Measurements from ENCODE around the gene CKAP2L. TPM values are rescaled to one million over a fixed set of nuclear protein-coding genes. Genes with fewer than 3 reads are reported as not detected.

The CKAP2L gene
- total RNA-seq: 4.2 TPM

GRCh38 chr2:112764071-112765044 lies at the start of gene CKAP2L:
Gene CKAP2L, minus strand, starts transcription at chr2:112764609. Its CDS starts 11 bp downstream, at chr2:112764598.

GRCh38 chr2:112784199-112785189 lies 20.1 kb upstream of the CKAP2L start, which contains the start of gene IL1A:
Gene IL1A, minus strand, starts transcription at chr2:112784493. Its CDS starts 723 bp downstream, at chr2:112783770.

GRCh38 chr2:112720785-112721184 lies 43.6 kb downstream of the CKAP2L start, which contains the start of gene NT5DC4:
Gene NT5DC4, plus strand, starts transcription at chr2:112721020. Its CDS starts 60 bp downstream, at chr2:112721080.

Other genes starting within 250 kb of the CKAP2L start
- gene POLR1B, start 222.1 kb downstream of the CKAP2L start, total RNA-seq: 31.1 TPM
- gene CHCHD5, start 180.0 kb downstream of the CKAP2L start, total RNA-seq: 6.0 TPM
- gene SLC20A1, start 118.7 kb downstream of the CKAP2L start, total RNA-seq: 34.6 TPM
- gene NT5DC4, start 43.6 kb downstream of the CKAP2L start, total RNA-seq: not detected
- 0.92 TPM for gene IL1A, start 19.9 kb upstream of the CKAP2L start, total RNA-seq
- 1.2 TPM for gene IL1B, start 72.2 kb upstream of the CKAP2L start, total RNA-seq
- gene IL37, start 146.6 kb upstream of the CKAP2L start, total RNA-seq: not detected
- not detected for gene IL36G, start 213.4 kb upstream of the CKAP2L start, total RNA-seq
- not detected for gene IL36A, start 240.8 kb upstream of the CKAP2L start, total RNA-seq

All from diencephalon (tissue), 1 donor.